ENCODE data around the gene PDSS2.
"Not testable (repeated sequence)": the region's sequence is repeated elsewhere in the genome, so short reads cannot be mapped to it uniquely, and the experiment has no call there.

Gene PDSS2

DNA sequence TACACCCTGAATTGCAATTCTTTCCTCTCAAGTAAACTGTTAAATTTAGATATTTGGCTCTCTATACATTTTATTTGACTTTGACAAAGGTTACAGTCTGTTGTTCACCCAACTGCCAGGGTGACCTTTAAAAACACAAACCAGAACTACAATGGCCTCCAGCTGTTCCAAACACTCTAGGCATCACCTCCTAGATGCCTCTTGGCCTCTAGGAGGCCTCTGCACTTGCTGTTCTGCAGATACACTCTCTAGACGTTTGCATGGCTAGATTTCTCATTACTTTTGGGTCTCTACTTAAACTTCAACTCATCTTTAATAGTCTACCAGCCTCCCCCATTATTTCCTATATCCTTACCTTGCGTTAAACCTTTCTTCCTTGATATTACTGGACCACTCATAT is 241.2 kb downstream of the PDSS2 start:
- no peak for DNase-seq (ENCODE audit: low read depth in 2 of 2)

DNA sequence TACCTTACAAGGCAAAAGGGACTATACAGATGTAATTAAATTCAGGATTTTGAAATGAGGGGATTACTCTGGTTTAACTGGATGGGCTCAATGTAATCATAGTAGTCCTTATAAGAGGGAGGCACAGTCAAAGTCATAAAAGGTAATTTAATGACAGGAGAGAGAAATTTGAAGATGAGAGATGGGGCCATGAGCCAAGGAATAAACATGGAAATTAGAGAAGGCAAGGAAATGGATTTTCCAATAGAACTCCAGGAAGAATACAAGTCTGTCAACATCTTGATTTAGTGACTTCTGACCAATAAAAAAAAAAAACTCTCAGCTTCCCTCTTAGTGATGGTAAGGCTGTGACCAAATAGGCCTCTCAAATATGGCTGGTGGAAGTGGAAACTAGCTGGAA is 242.1 kb downstream of the PDSS2 start:
- no peak for DNase-seq (ENCODE audit: low read depth in 2 of 2)

DNA sequence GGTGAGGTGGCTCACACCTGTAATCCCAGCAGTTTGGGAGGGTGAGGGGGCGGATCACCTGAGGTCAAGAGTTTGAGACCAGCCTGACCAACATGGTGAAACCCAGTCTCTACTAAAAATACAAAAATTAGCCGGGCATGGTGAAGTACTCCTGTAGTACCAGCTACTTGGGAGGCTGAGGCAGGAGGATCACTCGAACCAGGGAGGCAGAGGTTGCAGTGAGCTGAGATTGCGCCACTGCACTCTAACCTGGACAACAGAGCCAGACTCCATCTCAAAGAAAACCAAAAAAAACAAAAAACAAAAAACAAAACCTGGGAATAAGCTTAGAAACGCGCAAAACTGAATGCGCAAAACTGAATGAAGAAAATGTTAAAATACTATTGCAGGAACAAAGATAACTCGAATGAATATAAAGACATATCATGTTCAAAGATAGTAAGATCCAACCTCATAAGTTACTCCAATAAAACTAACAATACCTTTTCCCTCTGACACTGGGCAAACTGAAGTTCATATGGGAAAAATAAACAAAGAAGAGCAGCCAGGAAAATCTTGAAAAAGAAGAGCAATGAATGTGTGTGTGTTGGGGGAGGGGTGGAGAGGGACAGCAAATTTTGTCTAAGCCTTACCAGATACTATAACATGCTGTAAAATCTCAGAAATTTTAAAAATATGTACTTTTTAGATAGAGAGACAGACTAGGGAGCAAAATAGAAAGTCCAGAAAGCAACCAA is 243.0 kb downstream of the PDSS2 start:
- DNase-seq (ENCODE audit: low read depth in 2 of 2), result no peak

- no peak for DNase-seq (ENCODE audit: low read depth in 2 of 2)
These were observed 244.0 kb downstream of the PDSS2 start for GRCh38 chr6:107215334-107215733.

DNA sequence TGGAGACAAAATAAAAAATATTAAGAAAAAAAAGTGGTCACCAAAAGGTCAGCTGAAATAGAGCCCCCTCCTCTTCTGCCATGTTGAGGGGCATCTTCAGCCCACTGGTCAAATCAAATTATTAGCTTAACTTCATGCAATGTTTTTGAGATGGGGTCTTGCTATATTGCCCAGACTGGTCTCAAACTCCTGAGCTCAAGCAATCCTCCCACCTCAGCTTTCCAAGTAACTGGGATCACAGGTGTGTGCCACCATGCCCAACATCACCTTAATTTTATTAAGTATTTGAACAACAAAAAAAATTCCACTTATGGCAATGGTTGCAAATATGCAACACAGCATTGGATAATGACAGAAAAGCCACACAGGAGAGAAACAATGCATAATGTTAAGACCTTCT is 244.7 kb downstream of the PDSS2 start:
- DNase-seq (ENCODE audit: low read depth in 2 of 2), result no peak

- no peak for DNase-seq (ENCODE audit: low read depth in 2 of 2)
These were observed 249.7 kb downstream of the PDSS2 start for GRCh38 chr6:107209406-107210305.

GRCh38 chr6:107207251-107207873 is 252.0 kb downstream of the PDSS2 start:
- no peak for DNase-seq (ENCODE audit: low read depth in 2 of 2)

- DNase-seq (ENCODE audit: low read depth in 2 of 2), result no peak
These were observed 254.0 kb downstream of the PDSS2 start for GRCh38 chr6:107205058-107205998.

- no peak for DNase-seq (ENCODE audit: low read depth in 2 of 2)
These were observed 256.4 kb downstream of the PDSS2 start for GRCh38 chr6:107202876-107203468.

- no peak for DNase-seq (ENCODE audit: low read depth in 2 of 2)
These were observed 260.5 kb downstream of the PDSS2 start for GRCh38 chr6:107198631-107199416.

DNA sequence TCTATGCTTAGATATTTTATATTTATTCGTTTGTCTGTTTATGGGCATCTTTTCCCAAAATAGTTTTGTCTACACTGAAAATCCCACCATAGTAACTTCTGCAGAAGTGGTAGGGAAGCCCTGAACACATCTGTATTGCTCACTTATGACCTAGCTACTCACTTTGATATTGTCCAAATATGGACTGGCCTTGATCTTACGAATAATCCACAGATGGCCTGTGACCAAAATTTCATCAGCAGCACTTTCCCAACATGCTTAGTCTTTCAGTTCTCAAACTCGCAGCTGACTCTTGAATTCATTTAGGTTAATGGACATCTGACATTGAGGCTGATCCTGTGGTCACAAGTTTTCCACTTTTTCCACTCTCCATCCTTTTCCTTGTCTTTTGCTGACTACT is 263.2 kb downstream of the PDSS2 start:
- no peak for DNase-seq (ENCODE audit: low read depth in 2 of 2)

DNA sequence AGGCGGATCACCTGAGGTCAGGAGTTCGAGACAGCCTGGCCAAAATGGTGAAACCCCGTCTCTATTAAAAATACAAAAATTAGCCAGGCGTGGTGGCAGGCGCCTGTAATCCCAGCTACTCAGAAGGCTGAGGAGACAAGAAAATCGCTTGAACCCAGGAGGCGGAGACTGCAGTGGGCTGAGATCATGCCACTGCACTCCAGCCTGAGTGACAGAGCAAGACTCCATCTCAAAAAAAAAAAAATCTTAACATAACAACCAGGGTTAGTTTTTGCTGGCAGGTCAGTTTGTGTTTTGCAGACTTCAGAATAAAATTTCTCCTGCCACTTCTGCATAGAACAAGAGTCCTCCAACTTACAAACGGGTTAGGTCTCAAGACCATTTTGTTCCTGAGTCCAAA is 264.6 kb downstream of the PDSS2 start:
- DNase-seq (ENCODE audit: low read depth in 2 of 2), result not testable (repeated sequence)

DNA sequence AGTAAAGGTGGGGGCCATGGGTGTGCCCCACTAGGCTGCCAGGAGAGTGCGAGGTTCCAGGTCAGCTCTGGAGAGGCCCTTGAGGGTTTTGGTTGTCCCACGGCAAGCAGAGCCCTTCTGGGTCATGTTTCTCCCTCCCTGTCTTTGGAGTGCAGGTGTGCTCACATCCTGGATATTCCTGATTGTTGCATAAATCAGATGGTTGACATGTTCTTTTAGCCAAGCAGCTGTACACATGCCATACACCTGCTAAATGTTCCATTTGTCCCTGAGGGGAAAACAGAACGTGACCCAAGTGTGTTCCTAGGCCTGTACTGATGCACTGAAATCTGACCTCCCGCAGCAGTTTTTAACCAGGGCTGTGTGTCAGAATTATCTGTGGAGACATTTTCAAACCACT is 266.5 kb downstream of the PDSS2 start:
- DNase-seq (ENCODE audit: low read depth in 2 of 2), result no peak

DNA sequence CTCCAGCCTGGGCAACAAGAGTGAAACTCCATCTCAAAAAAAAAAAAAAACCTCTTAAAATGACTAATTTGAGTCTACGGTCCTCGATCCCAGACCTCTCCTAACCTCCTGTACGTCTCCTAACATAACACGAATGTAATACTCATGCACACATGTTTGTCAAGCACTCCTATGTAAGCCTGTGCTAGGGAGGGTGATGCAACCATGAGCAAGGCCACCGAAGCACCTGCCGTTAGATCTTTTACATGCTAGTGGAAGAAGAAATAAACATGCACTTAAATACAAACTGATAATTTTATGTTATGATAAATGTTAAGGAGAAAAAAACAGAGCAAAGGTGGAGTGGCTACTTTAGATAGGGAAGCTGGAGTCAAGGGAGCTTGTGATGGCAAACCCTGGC is 271.7 kb downstream of the PDSS2 start:
- no peak for DNase-seq (ENCODE audit: low read depth in 2 of 2)

GRCh38 chr6:107186047-107186446 is 273.3 kb downstream of the PDSS2 start:
- no peak for DNase-seq (ENCODE audit: low read depth in 2 of 2)

GRCh38 chr6:107185391-107185970 is 273.9 kb downstream of the PDSS2 start:
- no peak for DNase-seq (ENCODE audit: low read depth in 2 of 2)

- DNase-seq (ENCODE audit: low read depth in 2 of 2), result no peak
These were observed 274.9 kb downstream of the PDSS2 start for GRCh38 chr6:107184435-107184834.

DNA sequence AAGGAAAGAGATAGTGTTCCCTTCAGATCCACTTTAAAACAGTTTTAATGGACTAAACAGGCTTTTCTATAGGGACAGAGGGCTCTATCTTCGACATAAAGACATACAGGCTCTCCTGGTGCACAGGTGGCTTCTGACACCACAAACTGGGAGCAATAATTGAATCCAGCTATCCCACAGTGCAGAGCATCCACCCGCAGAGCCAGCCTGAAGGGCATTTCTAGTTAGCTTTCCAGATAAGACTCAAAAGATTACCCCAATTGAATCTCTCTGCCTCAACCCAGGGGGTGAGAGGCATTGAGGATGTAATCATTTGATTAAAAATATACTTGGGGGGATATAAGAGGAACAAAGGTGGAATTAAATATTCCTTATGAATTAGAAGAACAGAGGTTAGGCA is 279.3 kb downstream of the PDSS2 start:
- no peak for DNase-seq (ENCODE audit: low read depth in 2 of 2)

DNA sequence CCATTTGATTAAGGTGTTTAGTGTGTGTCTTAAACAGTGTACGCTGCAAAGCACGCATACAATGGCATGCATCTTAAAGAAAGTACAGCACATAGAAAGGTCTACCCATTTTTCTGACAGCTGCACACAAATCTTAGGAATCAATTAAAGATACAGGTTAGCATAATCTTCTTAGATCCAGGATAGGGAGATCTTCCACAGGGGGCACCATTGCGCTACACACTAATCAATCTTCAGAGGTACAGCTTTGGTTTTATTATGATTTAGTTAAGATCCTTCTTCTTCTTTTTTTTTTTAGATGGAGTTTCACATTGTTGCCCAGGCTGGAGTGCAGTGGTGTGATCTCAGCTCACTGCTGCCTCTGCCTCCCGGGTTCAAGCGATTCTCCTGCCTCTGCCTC is 280.4 kb downstream of the PDSS2 start:
- no peak for DNase-seq (ENCODE audit: low read depth in 2 of 2)

- no peak for DNase-seq (ENCODE audit: low read depth in 2 of 2)
These were observed 285.6 kb downstream of the PDSS2 start for GRCh38 chr6:107173779-107174178.

Data from stimulated activated CD8-positive, alpha-beta memory T cell treated with anti-CD3 and anti-CD28 coated beads, Interleukin-2, amount 100 ng/mL, for 1 hour (primary cell).